Activated T-helper 17 cell treated with anti-CD3 and anti-CD28 coated beads, Interleukin-2, amount 50 U/mL, for 72 hours (primary cell): Measurements from ENCODE around the gene TBC1D22B. TPM values are rescaled to one million over a fixed set of nuclear protein-coding genes. Genes with fewer than 3 reads are reported as not detected.

Experiments
- ATAC-seq: fragments of 150-1000 bp; cut with Tn5 transposase; replicated peaks from 2 replicates; pipeline ENCODE4 v1.10.0; 2021; ENCODE audit warnings: mild to moderate bottlenecking, moderate library complexity
- H3K27ac Mint-ChIP-seq: one replicate; pipeline ENCODE4 v1.8.0; 2022; ENCODE audit warnings: mixed read lengths
- H3K27me3 Mint-ChIP-seq: one replicate; pipeline ENCODE4 v1.8.0; 2022; ENCODE audit warnings: mixed read lengths
- H3K36me3 Mint-ChIP-seq: one replicate; pipeline ENCODE4 v1.8.0; 2022; ENCODE audit warnings: low read depth, mild to moderate bottlenecking, mixed read lengths
- H3K4me1 Mint-ChIP-seq: one replicate; pipeline ENCODE4 v1.8.0; 2022; ENCODE audit warnings: mixed read lengths
- H3K4me3 Mint-ChIP-seq: one replicate; pipeline ENCODE4 v1.8.0; 2022; ENCODE audit warnings: mild to moderate bottlenecking, mixed read lengths
- H3K9me3 Mint-ChIP-seq: one replicate; pipeline ENCODE4 v1.8.0; 2022; ENCODE audit warnings: mixed read lengths
- total RNA-seq, 2 donors: library from RNA; stranded (reverse); gene quantifications; one replicate each; pipeline ENCODE4 v1.2.3, GENCODE V29; 2022

Gene TBC1D22B
- total RNA-seq, 2 donors from 2014 or later, result 11.4 to 12.2 TPM

DNA sequence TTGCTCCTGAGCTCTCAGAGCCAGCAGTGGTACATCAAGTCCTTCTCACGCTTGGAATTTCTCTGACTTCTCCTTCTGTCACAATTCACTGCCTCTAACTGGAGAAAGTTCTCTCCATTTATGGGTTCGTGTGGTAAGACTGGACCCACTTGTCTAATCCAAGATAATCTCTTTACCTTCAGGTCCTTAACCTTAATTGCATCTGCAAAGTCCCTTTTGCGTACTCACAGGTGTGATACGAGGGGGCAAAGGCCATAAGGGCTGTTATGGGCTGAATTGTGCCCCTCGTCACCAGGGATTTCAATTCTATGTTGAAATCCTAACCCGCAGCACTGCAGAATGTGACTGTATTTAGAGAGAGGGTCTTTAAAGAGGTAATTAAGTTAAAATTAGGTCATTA lies 27.5 kb upstream of the TBC1D22B start:
- peak overlapping the region; percentile 36 for H3K27ac Mint-ChIP-seq
- ATAC-seq, result no peak
- no peak overlapping the region for H3K4me3 Mint-ChIP-seq
- H3K9me3 Mint-ChIP-seq, result no peaks in the 10 kb centered on the region
- no peaks in the 10 kb centered on the region for H3K36me3 Mint-ChIP-seq
- no peaks in the 10 kb centered on the region for H3K4me1 Mint-ChIP-seq
- peaks cover 9% of the 10 kb centered on the region for H3K27me3 Mint-ChIP-seq

DNA sequence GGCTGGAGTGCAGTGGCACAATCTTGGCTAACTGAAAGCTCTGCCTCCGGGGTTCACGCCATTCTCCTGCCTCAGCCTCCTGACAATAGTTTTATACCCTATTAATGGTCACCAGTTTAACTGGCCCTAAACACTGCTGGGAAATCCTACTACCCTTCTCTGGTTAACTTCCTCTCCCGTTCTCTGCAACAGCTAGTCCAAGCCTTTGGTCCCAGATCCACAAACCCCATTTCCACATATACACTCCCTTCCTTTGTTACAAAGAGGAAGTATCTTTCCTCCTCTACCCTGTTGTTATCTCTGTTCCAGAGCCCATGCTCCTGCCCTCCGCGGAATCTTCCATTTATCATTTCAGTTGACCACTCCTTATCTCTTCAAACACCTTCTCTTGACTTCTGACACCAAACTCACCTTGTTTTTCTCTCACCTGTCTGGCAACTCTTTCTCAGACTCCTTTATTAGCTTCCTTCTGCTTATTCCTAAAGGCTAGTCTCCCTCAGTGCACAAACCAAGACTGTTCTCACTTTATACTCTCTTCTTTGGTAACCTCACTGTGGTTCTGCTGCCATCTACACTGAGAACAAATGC lies 25.0 kb upstream of the TBC1D22B start:
- H3K36me3 Mint-ChIP-seq, result no peaks in the 10 kb centered on the region
- H3K27ac Mint-ChIP-seq, result no peak overlapping the region
- no peak for ATAC-seq
- peaks cover 9% of the 10 kb centered on the region for H3K27me3 Mint-ChIP-seq
- H3K9me3 Mint-ChIP-seq, result no peaks in the 10 kb centered on the region
- no peaks in the 10 kb centered on the region for H3K4me1 Mint-ChIP-seq
- H3K4me3 Mint-ChIP-seq, result no peak overlapping the region

DNA sequence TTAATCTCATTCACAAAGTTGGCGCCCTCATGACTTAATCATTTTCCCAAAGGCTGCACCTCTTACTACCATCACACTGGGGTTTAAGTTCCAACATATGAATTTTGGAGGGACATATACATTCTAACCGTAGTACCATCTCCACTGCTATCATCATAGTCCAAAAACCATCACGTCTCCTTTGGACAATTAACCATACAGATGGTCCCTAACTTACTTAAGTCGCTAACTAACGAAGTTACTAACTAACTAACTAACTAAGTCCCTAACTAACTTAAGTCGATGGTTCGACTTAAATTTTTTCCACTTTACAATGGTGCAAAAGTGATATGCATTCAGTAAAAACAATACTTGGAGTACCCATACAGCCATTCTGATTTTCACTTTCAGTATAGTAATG lies 24.0 kb upstream of the TBC1D22B start:
- Mint-ChIP-seq H3K9me3 (no peaks in the 10 kb centered on the region), H3K27ac (no peak overlapping the region), H3K36me3 (no peaks in the 10 kb centered on the region), H3K4me1 (no peaks in the 10 kb centered on the region), H3K4me3 (no peak overlapping the region), H3K27me3 (peaks cover 9% of the 10 kb centered on the region)
- ATAC-seq, result no peak

DNA sequence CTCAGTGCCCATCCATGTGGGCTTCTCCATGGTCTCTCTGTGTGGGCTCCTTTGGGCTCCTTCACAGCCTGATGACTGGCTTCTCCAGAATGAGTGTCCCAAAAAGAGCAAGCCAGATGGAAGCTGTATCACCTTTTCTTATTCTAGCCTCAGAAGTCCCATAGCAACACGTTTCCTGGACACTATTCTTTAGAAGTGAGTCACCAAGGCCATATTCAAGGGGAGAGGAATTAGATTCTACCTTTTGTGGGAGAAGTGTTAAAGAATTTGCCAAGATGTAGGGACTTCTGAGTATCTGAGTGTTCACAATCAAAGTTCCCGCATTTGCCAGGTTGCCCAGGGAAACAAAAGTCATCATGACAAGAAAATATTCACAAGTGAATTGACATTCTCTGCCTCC lies 20.7 kb upstream of the TBC1D22B start:
- Mint-ChIP-seq H3K27ac (no peak overlapping the region), H3K36me3 (no peaks in the 10 kb centered on the region)

DNA sequence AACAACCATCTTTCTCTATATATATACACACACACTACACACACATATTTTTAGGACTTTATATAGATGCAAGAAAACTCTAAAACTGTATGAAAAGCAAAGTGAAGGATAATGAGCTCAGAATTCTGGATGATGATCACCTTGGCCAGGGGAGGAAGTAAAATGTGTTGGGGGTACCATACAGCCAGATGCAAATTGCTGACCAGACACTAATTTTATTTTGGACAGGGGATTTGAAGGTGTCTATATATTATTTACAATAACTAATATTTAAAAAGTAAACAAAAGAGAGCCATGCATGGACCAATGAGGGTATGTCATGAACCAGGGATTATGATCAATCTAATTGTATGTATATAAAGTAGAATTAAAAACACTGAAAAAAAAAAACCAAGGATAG lies 19.8 kb upstream of the TBC1D22B start:
- Mint-ChIP-seq H3K27ac (no peak overlapping the region), H3K36me3 (no peaks in the 10 kb centered on the region), H3K27me3 (peaks cover 5% of the 10 kb centered on the region), H3K4me1 (peaks cover 23% of the 10 kb centered on the region), H3K9me3 (no peaks in the 10 kb centered on the region), H3K4me3 (no peak overlapping the region)
- ATAC-seq, result no peak

More for the DNA sequence above, 20.7 kb upstream of the TBC1D22B start:
- no peak overlapping the region for H3K4me3 Mint-ChIP-seq
- no peak for ATAC-seq
- H3K9me3 Mint-ChIP-seq, result no peaks in the 10 kb centered on the region
- peaks cover 14% of the 10 kb centered on the region for H3K4me1 Mint-ChIP-seq
- H3K27me3 Mint-ChIP-seq, result peaks cover 9% of the 10 kb centered on the region

DNA sequence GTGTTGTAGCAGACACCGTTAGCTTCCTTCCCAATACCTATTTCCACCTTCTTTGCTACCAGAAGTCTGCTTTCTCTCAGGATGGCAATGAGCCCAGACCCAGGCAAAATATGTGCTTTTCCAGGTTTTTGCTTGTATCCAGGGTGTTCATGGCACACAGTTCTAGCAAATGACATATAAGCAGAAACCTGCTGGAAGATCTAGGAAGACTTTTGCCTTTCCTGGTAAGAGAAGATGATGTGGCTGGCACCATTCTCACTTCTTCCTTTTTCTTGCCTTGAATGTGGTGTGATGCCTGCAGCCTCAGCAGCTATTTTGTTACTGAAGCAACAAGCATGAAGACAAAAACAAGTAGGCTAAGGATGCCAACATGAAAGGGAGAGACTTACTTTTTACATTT lies 19.2 kb upstream of the TBC1D22B start:
- Mint-ChIP-seq H3K27me3 (no peaks in the 10 kb centered on the region), H3K27ac (peak overlapping the region; percentile 54)

DNA sequence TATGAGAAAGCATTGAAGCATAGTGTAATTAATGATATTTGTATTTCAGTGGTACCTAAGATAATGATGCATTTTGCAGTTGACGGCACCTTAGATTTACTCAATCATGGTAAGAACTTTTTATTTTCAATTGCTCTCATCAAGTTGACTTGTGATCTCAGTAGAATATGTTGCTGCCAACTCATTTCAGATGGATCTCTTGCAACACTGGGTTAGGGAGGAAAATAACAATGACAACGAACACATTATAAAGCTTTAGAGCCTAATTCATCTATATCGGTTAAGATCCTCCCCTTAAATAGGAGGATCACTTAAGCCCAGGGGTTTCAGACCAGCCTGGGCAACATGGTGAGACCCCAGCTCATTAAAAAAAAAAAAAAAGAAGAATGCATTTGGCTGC lies 18.0 kb upstream of the TBC1D22B start:
- Mint-ChIP-seq H3K4me3 (peak overlapping the region; percentile 68), H3K4me1 (peaks cover 24% of the 10 kb centered on the region), H3K36me3 (no peaks in the 10 kb centered on the region), H3K9me3 (no peaks in the 10 kb centered on the region), H3K27ac (peak overlapping the region; percentile 95), H3K27me3 (no peaks in the 10 kb centered on the region)
- ATAC-seq, result no peak

More for the DNA sequence above, 19.2 kb upstream of the TBC1D22B start:
- Mint-ChIP-seq H3K4me1 (peaks cover 24% of the 10 kb centered on the region), H3K4me3 (no peak overlapping the region), H3K9me3 (no peaks in the 10 kb centered on the region), H3K36me3 (no peaks in the 10 kb centered on the region)
- ATAC-seq, result no peak

DNA sequence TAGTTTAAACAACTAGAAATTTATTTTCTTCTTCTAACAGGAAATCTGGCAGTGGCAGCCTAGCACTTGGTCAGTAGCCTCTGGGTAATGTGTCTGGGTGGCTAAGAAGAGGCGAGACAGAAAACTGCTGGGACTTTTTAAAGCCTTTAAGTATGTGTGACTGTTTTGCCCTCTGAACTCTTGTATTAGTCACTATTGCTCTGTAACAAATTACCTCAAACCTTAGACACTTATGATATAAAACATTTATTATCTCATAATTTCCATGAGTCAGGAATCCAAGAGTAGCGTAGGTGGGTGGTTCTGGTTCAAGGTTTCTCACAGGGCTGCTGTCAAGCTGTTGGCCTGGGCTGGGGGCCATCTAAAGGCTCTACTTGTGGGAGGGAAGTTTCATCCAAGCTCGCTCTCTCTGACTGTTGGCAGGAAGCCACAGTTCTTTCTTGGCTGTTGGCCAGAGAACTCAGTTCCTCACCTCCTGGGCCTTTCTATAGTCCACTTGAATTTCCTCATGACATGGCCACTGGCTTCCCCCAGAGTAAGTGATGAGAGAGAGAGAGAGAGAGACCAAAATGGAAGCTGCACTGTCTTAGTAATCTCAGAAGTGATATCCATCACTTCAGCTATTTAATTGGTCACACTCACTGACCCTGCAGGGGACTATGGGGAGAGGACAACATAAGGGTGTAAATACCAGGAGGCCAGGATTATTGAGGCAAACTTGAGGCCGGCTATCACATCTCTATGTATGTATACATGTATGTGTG lies 17.4 kb upstream of the TBC1D22B start:
- Mint-ChIP-seq H3K9me3 (no peaks in the 10 kb centered on the region), H3K36me3 (no peaks in the 10 kb centered on the region), H3K27me3 (no peaks in the 10 kb centered on the region), H3K4me1 (peaks cover 24% of the 10 kb centered on the region), H3K27ac (peak overlapping the region; percentile 95), H3K4me3 (peak overlapping the region; percentile 68)
- peak; percentile 90 for ATAC-seq

DNA sequence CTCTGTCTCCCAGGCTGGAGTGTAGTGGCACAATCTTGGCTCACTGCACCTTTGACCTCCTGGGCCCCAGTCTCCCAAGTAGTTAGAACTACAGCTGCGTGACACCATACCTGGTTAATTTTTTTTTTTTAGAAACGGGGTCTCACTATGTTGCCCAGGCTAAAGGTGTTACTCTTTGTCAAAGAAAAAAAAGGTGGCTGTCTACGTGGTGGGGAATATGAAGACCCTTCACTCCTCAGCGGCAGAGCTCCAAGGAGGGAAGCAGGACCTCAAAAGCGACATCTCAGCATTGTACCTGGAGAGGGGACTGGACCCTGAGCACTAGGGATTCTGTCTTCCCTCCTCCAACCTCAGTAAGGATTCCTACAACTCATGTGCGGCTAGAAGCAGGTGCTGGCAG lies 16.4 kb upstream of the TBC1D22B start:
- no peaks in the 10 kb centered on the region for H3K9me3 Mint-ChIP-seq
- peaks cover 3% of the 10 kb centered on the region for H3K27me3 Mint-ChIP-seq
- H3K4me3 Mint-ChIP-seq, result no peak overlapping the region
- H3K36me3 Mint-ChIP-seq, result no peaks in the 10 kb centered on the region
- no peak for ATAC-seq
- peak overlapping the region; percentile 80 for H3K27ac Mint-ChIP-seq
- H3K4me1 Mint-ChIP-seq, result peaks cover 24% of the 10 kb centered on the region

DNA sequence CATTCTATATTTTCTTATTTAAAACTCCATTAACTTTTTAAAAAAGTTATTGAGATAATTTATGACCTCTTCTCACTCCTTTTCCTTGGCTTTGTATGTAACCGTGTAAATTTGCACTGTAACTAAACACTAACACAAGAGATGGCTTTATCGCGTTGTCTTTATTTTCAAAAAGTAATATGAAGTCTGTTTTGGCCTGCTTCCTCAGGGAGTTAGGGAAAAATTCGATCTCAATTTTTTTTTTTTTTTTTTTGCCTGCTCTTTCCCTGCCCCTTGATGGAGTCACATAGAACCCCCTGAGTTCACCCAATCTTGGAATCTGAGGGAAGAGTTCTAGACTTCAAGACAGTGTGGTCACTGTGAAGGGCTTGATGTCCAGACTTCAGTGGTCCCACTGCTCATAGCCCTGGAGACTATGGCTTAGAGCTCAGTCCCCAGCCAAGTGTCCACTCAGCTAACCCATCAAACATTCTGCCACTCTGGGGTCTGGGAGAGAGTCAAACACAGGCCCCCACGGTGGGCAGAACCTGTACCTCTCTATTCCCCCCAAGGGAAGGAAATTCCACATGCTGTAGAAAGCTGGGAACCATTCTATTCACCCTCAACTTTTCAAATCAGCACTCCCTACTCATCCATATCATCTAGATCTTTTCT lies 15.7 kb upstream of the TBC1D22B start:
- Mint-ChIP-seq H3K36me3 (no peaks in the 10 kb centered on the region), H3K9me3 (no peaks in the 10 kb centered on the region), H3K4me1 (peaks cover 24% of the 10 kb centered on the region), H3K27ac (peak overlapping the region; percentile 80), H3K4me3 (peak overlapping the region; percentile 18), H3K27me3 (peaks cover 3% of the 10 kb centered on the region)
- ATAC-seq, result no peak

DNA sequence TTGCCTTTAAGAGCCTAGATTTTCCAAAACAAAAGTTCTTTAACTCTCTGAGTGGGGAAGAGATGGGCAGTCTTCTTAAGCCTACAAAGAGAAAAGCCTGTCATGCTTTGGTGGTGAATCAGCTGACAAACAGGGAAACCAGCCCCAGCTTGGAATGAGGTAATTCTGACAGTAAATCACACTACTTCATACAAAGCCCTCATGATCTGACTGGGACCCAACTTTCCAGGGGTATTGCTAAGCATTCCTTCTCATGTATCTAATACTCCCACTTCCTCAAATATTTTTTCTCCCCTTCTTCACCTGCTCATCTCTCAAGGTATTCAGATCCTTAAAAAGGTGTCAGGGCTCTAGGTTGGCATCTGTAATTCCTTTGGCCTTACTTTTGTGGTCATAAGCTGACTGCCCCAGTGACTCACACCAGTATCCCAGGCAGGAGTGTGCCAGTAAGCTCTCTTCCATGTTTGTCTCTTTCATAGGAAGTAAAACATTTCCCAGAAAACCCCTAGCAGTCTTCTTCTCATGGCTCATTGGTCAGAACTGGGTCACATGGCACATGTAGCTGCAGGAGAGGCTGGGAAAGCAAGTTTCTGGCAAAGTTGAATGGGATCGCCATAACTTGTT lies 15.0 kb upstream of the TBC1D22B start:
- Mint-ChIP-seq H3K4me1 (peaks cover 24% of the 10 kb centered on the region), H3K27ac (peak overlapping the region; percentile 80), H3K9me3 (no peaks in the 10 kb centered on the region), H3K4me3 (peak overlapping the region; percentile 18), H3K36me3 (no peaks in the 10 kb centered on the region), H3K27me3 (peaks cover 3% of the 10 kb centered on the region)
- peak; percentile 43 for ATAC-seq

DNA sequence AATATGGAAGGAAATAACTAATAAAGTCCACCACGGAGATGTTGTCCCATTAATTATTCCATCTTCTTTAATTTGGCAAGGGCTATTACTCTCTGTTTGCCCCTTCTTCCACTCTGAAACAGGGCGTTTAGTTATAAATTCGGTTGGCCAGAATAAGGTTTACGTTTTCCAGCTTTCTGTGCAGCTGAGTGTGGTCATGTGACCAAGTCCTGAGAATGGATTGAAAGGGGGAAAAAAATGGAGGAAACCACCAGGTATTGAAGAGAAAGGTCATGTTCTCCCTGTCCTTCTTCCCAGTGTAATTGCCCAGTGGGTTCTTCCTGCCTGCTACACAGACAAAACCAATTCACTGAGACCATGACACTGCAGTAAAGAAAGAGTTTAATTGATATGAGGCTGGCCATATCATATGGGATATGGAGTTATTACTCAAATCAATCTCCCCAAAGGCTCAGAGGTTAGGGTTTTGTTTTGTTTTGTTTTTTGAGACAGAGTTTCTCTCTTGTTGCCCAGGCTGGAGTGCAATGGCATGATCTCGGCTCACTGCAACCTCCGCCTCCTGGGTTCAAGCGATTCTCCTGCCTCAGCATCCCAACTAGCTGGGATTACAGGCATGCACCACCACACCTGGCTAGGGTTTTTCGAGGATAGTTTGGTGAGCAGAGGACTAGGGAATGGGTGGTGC lies 14.3 kb upstream of the TBC1D22B start:
- peaks cover 24% of the 10 kb centered on the region for H3K4me1 Mint-ChIP-seq
- peaks cover 3% of the 10 kb centered on the region for H3K27me3 Mint-ChIP-seq
- no peak for ATAC-seq
- H3K36me3 Mint-ChIP-seq, result no peaks in the 10 kb centered on the region
- H3K4me3 Mint-ChIP-seq, result no peak overlapping the region
- H3K27ac Mint-ChIP-seq, result no peak overlapping the region
- H3K9me3 Mint-ChIP-seq, result no peaks in the 10 kb centered on the region

DNA sequence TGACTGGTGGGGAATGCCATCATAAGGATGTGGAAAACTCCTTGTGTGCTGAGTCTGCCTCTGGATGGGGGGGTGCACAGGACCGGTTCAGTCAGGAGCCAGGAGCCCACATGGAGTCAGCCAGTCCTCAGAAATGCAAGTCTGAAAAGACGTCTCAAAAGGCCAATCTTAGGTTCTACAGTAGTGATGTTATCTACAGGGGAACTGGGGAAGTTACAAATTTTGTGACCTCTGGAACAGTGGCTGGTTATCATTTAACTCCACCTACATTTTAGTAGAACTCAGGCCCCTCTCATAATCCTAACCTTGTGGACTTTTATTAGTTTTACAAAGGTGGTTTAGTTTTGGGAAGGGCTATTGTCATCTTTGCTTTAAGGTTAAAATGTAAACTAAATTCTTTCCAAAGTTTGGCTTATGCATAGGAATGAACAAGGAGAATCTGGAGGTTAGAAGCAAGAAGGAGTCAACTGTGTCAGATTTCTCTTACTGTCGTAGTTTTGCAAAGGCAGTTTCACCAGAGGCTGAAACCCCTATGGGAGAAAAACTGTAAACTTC lies 13.7 kb upstream of the TBC1D22B start:
- Mint-ChIP-seq H3K27me3 (peaks cover 3% of the 10 kb centered on the region), H3K4me1 (peaks cover 24% of the 10 kb centered on the region), H3K36me3 (no peaks in the 10 kb centered on the region), H3K27ac (no peak overlapping the region), H3K4me3 (no peak overlapping the region), H3K9me3 (no peaks in the 10 kb centered on the region)
- no peak for ATAC-seq
